NCI-H748 (cell line): Measurements from ENCODE around the gene ZFP30.

ENCODE experiments used
- DNase-seq: peaks from one replicate; lab custom pipeline; 2025; ENCODE audit not compliant: unreplicated experiment; lab: John Stamatoyannopoulos, UW

ZFP30 gene

GRCh38 chr19:37564624-37565369, 90.5 kb downstream of the ZFP30 start:
- no peak for DNase-seq
